ENCODE data around the gene CHRNA7.

Gene CHRNA7

DNA sequence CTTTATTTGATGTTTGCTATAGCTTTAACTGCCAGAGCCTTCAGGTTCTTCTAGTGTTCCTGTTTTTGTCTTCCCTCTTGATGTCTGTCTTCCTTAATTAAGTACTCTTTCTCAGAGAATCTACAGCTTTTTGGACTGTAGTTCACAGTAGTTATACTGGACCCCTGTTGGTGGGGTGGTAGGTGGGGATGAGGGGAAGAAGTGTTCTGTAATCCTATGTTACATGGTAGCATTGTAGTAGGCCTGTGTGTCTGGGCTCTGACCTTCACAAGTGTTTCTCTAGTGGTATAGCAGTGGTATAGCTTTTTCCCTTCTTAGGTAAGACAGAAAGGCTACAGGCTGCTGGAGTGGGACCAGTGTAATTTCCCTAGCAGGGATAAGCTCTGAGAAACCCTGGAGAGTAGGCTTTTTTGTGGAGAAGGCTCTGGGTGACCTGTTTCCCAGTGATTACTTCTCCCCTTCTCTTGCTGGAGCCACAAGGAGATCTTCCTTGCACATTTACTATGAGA lies 59.6 kb downstream of the CHRNA7 start:
- no peak for DNase-seq (ENCODE audit: low read depth)

DNA sequence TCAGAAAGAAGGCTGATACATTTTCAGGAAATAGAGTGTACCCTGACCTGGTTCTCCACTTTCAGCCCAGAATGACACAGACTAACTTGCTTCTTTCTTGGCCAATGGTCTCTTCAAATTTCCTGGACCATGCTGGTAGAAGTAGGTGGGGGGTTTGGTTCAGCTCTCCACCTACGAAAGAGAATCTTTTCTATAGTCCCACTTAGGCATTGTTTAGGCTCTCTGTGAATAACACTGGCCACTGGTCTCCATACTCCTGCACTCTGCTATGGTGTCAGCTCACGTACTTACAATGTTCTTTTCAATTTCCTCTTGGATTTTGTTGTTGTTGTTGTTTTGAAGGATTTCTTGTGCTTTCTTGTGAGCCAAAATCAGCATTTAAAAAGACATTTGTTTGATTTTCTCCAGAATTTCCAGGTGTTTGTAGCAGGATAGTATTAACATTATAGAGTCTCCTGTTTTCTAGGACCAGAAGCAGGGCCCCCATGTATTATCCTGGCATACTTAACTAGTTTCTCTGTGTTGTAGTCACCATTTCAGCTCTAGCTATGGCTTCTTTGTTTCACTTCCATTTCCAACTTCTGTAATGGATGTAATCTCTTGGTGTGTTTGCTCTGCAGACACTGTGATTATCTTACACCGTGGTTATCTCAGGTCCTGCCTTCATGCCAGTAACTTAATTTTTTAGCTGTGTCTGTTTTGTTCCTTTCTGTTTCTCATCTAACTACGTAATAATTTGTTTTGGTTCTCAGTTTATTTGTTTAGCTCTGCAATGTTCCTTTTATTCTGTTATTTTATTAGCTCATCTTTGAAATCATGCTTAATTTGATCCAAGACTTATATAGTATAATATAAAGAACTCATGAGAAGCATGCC lies 61.4 kb downstream of the CHRNA7 start:
- no peak for DNase-seq (ENCODE audit: low read depth)

DNA sequence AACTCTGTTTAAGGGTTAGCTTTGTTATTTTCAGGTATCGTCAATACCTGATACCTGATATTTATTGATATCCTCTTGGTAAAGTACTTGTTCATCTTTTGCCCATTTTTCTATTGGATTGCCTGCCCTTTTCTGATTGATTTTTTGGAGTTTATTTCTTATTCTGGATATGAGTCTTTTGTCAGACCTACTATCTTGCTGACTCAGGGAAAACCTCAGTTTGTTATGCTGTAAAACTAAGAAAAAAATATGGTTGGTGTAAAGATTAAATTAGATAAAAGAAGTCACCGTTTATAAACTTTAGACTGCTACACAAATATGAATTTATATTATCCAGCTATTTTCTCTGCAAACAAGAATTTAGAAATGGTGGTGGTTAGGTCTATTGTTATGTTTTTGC lies 65.9 kb downstream of the CHRNA7 start:
- DNase-seq (ENCODE audit: low read depth): no peak

DNA sequence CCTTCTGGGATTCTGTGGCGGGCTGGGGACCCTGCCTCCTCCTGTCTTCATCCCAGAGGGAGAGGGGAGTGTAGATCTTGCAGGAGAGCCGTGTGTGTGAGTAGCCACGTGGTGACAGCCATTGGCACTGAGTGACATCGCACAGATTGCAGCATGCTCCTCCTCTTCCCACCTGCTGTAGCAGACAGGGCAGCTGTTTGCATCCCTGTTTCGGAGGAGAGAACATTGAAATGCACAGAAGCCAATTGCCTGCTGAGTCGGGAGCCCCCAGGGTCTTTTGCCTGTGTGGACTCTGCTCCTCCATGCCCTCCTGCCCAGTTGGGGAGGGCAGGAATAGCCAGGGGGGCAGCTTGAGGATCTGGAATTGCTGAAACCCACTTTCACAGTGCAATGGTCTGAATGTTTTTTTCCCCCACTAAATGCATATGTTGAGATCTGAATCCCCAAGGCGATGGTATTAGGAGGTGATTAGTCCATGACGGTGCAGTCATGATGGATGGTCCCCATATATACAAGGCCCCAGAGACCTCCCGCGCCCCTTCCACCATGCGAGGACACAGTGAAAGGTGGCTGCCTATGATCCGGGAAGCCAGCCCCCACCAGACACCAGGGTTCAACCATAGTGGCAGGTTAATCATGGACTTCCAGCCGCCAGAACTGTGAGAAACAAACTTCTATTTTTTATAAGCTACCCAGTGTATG lies 66.8 kb downstream of the CHRNA7 start:
- DNase-seq (ENCODE audit: low read depth): no peak

DNA sequence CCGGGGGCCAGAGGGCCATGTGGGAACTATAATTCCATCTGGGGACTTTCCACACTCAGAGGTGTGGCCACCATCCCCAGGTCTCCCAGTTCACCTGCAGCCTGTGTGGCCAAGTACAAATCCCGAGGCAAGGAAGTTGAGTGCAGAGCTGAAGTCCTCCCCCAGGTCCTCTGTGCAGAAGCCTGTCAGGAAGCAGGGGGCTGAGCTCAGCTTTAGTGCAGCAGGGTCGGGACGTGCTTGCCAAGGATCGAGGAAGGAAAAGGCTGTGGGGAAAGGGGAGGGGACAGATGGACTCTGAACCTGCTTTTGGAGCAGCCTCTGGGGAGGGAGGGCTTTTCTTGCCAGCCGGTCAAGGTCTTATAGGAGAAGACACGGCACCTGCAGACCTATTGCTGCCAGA lies 67.7 kb downstream of the CHRNA7 start:
- DNase-seq (ENCODE audit: low read depth): no peak

DNA sequence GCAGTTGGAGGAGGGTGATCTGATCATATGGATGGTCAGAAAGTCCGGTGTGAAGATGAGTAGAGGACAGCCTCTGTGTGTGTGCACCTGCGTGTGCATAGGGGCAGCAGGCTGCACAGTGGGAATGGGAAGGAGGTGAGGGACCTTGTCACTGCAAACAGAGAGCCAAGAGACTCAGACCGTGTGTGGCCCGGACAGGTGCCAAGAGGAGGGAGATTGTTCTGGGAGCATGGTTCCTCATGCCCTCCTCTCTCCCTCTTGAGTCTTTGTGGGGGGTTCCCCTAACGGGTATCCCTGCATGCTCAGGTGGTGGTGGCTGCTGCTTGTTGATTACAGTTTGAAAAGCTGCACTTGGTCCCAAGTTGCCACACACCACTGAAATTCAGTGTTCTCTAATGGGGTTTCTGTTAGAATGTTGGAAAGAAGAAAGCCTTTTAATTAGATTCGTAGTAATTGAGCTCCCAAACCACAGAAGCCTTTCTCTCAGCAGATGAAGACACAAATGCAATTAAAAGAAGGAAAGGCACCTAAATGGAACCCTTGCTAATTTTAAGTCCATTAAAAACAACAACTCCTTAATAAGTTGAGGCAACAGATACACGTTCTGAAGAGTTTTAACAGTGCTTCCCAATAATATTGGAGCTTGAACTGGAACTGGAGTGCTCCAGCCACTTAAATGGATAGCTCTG lies 68.9 kb downstream of the CHRNA7 start:
- no peak for DNase-seq (ENCODE audit: low read depth)

DNA sequence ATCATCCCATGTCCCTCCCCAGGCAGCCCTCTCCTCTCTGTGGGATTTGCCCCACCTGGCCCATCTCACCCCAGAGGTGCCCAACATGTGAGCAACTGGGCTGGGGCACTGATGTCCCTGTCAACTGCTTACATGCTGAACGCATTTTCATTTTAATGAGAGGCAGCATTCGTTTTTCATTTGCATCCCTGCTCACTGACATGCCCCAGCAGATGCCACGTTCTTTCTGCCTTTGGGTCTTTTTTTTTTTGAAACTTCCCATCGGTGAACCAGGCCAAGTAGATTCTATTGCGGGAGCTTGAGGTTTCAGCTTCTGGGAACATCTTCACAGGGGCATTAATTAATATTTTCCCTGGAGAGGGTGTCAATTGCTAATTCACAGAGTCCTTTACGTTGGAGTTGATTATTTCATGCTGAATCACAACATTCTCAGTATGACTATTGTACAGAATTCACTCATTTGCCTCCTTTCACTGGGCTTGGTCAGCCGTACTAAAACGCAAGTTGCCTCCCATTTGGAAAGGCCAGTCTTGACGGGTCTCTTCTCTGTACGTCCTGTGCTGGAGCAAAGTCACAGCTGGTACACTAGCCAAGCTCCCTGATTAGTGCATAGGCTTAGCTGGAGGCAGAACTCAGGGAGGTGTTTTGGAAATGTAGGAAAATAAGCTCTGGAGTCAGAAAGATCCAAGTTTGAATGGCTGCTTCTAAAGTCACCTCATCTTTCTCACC lies 69.8 kb downstream of the CHRNA7 start:
- DNase-seq (ENCODE audit: low read depth): no peak

DNA sequence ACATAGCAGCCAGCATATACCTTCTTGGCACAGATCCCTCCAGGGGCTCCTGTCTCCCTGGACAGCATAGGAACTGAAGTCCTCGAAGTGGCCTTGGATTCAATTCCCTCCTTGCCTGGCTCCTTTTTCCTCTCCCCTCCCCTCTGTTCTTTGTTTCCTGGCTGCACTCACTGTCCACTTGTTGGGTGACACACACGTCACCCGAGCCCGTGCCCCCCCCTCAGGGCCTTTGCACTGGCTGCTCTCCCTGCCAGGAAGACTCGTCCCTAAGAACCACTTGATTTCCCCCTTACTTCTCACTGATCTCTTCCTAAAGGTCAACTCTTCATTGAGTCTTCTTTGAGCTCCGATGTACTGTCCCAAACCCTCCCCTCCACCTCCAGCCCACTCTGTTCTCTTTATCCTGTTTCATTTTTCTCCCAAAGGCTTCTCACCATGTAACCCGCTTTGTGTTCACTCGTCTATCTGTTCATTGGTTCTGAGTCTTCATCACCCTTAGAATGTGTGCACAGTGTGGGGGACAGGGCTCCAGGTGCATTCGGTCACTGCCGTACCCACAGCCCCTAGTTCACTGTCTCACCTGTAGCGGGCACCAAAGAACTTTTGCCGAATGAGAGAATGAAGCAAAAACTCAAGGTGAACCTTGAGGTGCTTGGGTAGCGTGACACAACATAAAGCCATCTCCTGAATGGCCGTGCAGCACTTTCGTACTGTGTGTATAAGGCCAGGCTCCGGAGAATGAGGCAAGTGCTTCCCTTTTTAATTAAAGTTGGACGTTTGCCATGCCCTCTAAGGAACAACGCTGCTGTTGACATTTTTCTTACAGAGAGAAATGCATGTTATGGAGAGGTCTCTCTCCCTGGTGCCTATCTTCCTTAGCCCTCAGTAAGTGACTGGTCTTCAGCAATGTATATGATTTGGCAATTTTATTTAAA lies 74.0 kb downstream of the CHRNA7 start:
- DNase-seq (ENCODE audit: low read depth): no peak

DNA sequence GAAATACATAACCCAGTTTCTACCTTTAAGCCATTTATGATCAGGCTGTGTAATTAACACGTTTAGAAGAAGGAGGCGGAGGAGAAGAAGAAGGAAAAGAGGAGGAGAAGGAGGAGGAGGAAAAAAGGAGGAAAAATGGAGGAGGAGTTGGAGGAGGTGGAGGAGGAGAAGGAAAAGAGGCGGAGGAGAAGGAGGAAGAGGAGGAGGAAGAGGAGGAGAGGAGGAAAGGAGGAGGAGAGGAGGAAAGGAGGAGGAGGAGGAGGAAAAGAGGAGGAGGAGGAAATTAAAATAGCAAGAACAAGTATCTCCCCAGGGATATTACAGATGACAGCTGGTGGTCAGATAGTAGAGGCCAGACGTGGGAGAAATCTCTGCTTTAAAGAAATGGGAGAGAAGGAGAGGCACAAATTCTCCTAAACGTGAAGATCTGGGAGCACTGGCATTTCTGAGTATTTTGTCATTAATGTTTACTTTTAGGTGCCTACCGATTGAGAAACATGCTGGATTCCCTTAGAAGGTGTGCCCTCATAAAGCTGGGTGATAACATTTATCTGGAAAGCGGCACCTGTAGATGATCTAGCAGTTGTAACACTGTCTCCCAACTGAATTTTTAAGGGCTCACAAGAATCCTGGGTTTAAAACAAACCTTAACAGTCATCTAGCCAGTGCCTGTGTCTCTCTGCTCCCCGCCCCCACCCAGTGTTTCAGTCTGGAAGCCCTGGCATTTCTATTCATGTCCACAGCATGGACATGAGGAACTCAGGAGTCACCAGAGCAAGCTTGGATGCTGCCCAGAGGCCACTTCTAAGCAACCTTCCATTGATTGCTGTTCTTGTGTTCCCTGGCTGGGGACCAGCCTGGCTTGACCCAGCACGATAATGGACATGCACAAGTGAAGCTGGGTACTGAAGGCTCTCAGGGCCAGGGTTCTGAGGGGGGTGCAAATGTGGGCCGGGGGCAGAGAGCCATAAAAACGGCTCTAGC lies 75.2 kb downstream of the CHRNA7 start:
- DNase-seq (ENCODE audit: low read depth): no peak

DNA sequence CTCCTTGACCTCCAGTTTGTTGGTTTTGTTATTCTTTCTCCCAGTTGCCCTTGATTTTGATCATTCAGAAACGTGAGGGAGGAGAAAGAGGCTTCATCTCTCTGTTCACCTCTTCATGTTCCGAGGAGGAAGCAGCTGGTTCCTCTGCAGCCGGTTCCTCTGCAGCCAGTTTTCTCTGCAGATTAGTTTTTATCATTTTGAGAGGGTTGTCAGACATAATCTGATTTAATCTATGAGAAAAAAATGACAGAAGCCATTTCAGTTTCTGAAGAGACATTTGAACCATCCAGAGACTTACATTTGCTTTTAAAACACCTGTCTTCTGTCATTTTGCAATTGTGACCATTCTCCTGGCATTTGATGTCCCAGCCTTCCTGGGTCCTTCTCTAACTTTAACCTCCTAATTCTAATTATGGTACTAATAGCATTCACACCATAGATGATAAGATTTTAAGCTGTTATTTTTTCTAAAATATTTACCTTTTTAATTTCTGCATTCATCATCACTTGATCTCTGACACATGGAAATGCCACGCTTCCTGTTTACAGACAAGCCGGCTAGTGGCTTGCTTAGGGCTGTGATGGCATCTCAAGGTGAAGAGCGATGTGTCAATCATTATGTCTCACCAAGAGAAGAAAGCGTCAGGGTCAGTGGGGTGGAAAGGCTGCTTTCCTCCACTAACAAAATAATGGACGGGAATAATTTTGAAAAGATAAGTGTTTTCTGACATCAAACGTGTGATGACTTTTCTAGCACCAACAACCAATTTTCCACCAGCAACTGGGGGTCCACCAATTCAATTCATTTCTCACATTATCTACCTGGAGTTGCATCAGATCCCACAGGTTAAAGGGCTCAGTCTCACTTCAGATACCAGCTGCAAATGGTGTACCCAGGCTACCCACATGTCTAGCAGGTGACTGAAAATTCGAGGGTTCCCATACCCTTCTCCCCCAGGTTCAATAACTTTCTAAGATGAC lies 76.4 kb downstream of the CHRNA7 start:
- DNase-seq (ENCODE audit: low read depth): no peak

DNA sequence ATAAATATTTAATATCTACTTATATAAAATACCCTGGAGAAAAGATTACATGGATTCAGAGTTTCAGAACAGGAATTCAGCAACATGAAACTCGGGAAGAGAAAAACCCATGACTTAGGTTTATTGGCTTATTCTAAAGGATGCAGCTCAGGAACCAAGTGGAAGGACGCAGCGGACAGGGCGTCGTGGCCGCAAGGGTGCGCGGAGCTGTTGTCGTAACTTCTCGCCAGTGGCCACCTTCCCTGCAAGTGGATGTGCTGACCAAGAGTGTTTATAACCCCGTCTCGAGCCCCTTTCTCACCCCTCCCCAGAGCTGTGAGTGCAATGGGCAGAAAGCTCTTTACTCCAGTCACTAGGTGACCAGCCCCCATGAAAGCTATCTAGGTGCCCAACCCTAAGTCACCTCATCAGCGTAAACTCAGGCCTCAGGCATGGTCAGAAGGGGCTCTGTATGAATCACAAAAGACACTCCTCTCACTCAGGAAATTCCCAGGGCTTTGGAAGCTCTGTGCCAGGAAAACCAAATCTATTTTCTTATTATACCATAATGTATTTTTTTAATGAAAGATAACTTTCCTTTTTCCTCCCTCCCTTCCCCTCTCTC lies 77.3 kb downstream of the CHRNA7 start:
- no peak for DNase-seq (ENCODE audit: low read depth)

DNA sequence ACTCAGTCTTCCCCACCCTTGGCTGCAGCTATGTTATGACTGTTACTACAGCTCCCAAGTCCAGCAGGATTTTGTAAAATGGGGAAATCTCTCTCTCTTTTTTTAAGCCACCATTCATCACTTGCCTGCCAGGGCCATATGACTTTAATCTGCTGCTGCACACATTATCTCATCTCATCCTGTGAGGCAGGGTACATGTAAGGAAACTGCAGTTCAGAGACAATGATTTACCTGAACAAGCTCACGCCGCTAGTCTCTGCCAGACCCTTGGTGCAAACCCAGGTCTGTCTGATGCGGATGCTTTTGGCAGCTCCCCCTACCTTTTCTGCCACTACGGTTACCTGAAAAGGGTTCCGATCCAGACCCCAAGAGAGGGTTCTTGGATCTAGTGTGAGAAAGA lies 78.3 kb downstream of the CHRNA7 start:
- no peak for DNase-seq (ENCODE audit: low read depth)

DNA sequence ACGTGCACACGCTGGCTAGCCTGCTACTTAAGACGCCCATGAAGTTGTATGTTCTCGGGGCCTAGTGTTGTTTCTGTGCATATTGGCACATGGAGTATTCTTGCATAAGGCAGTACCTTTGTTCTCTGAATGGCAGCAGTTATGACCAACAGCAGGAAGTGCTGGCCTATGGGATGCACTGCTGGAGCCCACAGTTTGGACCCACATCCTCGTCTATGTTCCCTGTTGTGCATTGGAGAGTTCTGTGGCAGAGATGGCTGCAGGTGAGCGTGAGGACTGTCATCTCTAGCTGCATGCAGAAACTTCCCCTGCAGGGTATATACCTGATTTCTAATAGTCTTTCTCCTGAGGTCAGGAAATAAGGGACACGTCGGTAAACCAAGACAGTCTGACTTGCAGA lies 81.8 kb downstream of the CHRNA7 start:
- no peak for DNase-seq (ENCODE audit: low read depth)

DNA sequence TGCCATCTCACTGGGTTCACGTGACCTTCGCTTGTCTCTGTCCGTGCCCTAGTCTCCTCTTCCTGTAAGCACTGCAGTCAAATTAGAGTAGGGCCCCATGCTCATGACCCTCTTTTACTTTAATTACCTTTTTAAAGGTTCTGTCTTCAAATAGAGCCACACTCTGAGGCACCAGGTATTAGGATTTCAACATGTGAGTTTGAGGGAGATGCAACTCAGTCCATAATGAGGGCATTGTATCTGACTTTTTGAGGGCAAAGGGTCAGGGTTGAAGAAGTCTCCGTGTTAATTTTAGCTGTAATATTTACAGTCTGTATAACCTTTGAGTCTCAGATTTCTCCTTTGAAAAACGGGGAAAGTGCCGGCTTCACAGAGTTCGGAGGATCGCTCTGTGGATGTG lies 82.9 kb downstream of the CHRNA7 start:
- no peak for DNase-seq (ENCODE audit: low read depth)

DNA sequence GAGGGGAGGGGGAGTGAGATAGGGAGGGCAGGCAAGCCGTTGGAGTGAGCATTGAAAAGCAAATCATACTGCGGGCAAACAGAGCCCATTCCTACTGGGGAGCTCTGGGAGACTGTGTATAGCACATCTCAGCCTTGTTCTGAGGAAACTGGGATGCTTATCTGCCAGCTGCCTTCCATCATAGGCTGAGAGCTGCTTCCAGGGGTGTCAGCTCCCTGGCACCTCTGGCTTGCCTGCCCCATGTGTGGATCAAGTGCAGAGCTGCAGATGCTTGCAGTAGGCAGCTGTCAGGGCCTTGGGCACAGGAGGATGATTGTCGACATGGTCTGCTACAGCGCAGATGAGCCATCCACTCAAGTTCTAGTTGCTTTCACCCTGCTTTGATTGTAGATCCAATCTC lies 86.8 kb downstream of the CHRNA7 start:
- DNase-seq (ENCODE audit: low read depth): no peak

DNA sequence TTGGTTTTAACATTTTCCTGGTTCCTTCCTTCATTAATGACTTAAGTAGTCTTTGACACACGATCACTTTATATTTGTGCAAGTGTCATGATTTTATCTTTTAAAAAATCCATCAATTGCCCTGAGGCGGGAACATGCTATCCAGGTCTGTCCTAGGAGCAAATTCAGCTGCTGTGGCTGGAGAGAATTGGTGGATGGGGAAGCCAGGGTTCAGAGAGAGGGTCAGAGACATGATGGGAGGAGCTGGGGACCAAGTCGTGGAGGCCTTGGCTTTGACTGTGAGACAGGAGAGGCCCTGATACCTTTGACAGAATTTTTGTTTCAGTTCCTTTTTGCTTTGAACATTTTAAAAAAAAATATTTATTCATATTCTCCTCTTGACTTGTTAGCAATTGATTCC lies 89.0 kb downstream of the CHRNA7 start:
- no peak for DNase-seq (ENCODE audit: low read depth)

DNA sequence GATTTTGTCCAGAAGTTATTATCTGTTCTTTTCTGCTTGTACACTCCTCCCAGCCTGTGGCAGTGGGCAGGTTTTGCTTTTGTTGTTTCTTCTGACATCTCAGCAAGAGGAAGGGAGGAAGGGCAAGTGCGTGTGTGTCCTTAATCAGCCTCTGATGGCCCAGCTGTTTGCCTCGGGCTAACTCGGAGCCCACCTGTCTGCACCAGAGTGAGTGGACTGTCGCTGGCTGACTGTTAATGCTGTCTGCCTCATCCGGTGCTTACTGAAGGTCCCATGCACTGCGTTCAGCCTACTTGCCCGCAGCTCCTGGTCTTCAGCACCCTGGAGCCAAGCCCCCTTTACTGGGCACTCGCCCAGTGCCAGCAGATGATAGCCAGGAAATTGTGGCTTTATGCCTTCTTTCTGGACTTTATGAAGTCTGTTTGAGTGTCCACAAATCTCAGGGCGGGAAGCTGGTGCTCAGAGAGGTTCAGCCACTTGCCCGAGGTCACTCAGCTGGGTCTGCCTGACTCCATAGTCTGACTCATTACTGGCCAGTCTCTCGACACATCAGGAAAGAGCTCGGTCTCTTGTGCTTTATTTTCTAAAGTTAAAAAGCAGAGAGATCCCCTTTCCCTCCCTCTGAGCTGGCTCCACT lies 89.5 kb downstream of the CHRNA7 start:
- DNase-seq (ENCODE audit: low read depth): no peak
